Stimulated activated CD4-positive, alpha-beta T cell treated with anti-CD3 and anti-CD28 coated beads, Interleukin-12 subunit alpha, Interleukin-12 subunit beta, amount 100 ng/mL, for 24 hours (primary cell): Measurements from ENCODE around the gene TFIP11.
"Not testable (repeated sequence)": the region's sequence is repeated elsewhere in the genome, so short reads cannot be mapped to it uniquely, and the experiment has no call there.

ENCODE experiments used
- DNase-seq, 2 experiments: peaks; one replicate each; pipeline ENCODE4 v3.0.0-alpha.2; 2020; ENCODE audit warnings: low read depth in 2 of 2

The TFIP11 gene

GRCh38 chr22:26541167-26541819 is 29.0 kb upstream of the TFIP11 start:
- DNase-seq: no peak

DNA sequence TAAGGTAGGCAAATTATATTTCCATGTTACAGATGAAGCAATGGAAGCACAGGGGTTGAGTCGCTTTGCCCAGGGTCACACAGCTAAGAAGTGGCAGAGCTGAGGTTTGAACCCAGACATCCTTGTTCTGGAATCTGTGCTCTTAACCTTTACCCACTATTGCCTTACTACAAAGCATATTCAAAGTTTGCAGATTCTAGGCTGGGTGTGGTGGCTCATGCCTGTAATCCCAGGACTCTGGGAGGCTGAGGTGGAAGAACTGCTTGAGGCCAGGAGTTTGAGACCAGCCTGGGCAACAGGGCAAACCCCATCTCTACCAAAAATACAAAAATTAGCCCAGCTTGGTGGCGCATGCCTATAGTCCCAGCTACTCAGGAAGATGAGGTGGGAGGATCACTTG is 27.8 kb upstream of the TFIP11 start:
- no peak for DNase-seq

DNA sequence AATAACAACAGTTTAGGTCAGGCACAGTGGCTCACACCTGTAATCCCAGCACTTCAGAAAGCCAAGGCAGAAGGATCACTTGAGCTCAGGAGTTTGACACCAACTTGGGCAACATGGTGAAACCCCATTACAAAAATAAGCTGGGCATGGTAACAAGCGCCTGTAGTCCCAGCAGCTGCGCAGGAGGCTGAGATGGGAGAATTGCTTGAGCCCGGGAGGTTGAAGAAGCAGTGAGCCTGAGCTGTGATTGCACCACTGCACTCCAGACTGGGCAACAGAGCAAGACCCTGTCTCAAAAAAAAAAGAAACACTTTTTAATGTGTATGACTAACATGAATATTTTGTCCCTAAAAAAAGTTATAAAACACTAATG is 24.5 kb upstream of the TFIP11 start:
- no peak for DNase-seq

DNA sequence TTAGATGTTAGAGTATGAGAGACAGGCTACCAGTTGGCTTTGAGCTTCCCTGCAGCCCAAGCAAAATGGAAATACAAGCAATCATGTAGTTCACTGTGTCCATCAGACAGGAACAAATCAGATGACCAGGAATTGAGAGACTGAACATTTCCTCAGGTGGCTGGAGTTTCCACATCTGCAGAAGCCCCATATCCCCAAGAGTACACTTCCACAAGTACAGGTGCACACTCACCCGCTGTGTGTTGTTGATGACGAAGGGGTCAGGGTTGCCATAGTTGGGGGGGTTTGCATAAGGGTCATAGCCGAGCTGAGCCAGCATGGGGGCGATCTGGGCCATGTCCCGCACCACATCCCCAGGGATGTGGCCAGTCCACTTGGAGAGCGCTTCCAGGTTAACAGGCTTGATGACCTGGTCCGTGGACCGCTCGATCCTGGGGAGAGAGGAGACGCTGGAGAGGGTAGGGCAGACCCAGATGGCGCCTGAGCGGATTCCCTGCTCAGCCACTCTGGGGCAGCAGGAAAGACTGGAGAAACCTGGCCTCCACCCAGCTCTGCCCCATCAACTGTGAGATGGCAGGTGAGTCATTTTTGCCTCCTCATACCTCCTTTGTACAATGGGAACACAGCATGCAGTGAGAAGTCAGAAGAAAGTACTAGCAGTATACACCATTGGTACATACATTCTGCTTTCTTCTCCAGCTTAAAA is 23.9 kb upstream of the TFIP11 start:
- no peak for DNase-seq

GRCh38 chr22:26535603-26535908 is 23.3 kb upstream of the TFIP11 start:
- DNase-seq: no peak

- DNase-seq: no peak
These were observed 22.8 kb upstream of the TFIP11 start for GRCh38 chr22:26534874-26535602.

- DNase-seq: no peak
These were observed 22.0 kb upstream of the TFIP11 start for GRCh38 chr22:26534171-26534855.

GRCh38 chr22:26529345-26529744 is 17.1 kb upstream of the TFIP11 start:
- DNase-seq: no peak

GRCh38 chr22:26528518-26528917 is 16.2 kb upstream of the TFIP11 start:
- not testable (repeated sequence) for DNase-seq

DNA sequence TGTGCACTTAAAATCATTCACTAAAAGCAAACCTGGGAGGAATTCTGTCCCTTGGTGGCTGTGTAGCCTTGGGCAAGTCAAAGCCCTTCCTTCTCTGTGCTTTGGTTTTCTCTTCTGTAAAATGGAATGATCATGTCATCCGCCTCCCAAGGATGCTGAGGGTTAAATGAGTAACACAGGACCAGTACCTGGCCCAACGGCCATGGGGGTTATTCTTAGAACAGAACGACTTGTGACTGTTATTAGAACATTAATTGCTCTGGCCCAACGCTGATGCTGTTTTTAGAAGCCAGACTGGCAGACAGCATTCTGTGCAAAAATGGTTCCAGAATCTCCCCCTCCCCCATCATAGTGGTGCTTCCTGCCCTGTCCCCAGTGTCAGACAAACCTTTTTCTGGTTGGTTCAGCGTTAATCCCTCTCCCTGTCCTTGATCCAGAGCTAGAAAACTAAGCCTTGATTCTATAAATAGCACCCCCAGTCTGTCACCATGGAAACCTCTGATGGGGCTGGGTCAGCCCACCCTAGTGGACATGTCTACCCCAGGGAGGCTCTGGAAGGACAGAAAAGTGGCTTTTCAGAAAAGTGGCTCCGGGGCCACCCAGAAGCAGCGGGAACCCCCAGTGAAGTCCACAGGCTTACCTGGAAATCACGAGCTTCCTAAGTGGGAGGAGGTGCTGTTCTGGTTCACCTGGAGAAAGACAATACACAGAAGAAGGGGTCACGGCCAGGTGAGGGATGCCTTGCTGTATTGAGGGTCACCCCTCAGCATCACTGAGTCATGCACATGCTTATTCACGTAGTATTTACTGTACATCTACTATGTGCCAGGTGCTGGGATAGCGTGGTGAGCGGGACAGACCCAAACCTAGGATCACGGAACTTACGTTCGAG is 15.5 kb upstream of the TFIP11 start:
- DNase-seq: no peak

- DNase-seq: no peak
These were observed 14.9 kb upstream of the TFIP11 start for GRCh38 chr22:26527167-26527566.

DNA sequence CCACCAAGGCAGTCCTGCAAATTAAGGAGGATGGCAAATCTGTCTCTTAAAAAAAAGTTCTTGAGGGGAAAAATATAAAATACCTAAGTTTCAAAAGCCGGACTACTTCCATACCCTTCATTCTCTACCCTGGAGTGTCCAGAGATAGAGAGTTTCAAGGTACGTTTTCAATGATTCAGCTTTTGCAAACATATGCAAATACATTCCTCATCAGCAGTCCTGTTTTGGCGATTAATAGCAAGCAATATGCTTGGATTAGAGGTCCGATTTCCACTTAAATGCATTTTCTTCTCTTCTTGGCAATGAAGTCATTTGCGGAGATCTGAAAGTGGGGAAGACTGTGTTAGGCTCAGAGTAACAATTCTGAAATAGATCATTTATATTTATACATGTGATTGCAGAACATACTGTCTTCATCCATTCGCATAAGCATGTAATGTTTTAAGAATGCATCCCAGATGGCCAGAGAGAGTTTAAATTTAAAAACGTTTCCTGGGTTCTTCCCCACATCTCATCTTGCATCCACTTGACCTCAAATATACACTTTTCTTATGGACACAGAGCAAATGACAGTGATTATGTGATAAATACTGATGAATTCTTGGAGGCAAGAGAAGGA is 13.8 kb upstream of the TFIP11 start:
- DNase-seq: no peak

DNA sequence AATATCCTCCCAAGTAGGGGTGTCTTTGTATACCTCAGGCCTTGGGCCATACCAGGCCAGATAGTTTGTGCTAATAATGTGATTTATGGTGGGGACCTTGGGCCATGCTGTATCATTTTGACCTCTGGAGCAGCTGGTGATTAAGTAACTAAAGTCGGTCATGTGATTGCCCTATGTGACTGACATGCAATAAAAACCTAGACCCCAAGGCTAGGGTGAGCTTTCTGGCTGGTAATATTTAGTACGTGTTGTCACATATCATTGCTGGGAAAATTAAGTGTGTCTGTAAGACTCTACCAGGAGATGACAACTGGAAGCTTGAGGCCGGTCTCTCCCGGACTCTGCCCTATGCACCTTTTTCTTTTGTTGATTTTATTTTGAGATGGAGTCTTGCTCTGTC is 12.6 kb upstream of the TFIP11 start:
- DNase-seq: no peak

DNA sequence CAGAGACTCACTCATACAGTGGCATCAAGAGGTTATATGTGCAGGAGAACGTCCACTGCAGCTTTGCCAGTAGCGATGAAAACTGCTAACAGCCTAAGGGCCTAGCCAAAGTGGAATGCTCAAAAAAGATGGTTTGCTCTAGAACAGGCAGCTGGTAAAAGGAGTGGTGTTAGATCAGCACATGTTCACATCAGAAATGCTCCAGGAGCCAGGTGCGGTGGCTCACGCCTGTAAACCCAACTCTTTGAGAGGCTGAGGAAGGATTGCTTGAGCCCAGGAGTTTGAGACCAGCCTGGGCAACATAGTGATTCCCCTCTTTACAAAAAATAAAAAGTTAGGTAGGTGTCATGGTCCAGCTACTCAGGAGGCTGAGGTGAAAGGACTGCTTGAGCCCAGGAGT is 10.3 kb upstream of the TFIP11 start:
- no peak for DNase-seq

- DNase-seq: no peak
These were observed 9.7 kb upstream of the TFIP11 start for GRCh38 chr22:26522012-26522411.

DNA sequence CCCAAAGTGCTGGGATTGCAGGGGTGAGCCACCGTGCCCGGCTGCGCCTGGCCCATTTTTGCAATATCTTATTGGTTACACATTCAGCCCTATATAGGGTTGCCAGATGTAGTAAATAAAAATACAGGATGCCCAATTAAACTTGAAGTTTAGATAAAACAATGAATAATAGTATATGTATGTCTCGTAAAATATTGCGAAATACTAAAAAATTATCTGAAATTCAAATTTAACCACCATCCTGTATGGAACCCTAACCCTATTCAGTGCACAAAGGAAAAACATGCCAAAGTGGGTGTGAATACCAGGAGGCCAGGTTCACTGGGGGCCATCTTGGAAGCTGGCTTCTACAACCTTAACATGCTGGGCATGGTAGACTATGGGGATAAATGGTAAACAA is 5.2 kb upstream of the TFIP11 start:
- no peak for DNase-seq

GRCh38 chr22:26516503-26516902 is 4.2 kb upstream of the TFIP11 start:
- DNase-seq: no peak

GRCh38 chr22:26515931-26516330 is 3.7 kb upstream of the TFIP11 start:
- no peak for DNase-seq

DNA sequence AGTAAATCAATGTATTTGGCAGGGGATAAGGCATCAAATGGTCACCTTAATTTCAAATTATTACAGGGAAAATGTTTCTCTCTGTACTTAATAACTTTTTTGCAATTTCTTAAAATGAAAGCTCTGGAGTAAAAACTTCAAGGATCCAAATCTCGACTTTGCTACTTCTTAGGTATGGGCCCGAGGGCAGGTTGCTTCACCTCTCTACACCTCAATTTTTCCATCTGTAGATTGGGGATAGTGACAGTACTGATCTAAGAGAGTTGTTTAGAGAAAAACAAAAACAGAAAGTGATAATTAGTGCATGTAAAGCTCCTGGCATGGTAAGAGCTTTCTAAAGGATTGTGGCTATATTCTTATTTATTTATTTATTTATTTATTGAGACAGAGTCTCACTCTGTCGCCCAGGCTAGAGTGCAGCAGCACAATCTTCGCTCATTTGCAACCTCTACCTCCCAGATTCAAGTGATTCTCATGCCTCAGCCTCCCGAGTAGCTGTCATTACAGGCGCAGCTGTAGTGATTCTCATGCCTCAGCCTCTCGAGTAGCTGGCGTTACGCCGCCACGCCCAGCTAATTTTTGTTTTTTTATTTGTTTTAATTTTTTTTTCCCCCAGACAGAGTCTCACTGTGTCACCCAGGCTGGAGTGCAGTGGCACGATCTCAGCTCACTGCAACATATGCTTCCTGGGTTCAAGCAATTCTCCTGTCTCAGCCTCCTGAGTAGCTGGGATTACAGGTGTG is 2.3 kb upstream of the TFIP11 start:
- DNase-seq: no peak

DNA sequence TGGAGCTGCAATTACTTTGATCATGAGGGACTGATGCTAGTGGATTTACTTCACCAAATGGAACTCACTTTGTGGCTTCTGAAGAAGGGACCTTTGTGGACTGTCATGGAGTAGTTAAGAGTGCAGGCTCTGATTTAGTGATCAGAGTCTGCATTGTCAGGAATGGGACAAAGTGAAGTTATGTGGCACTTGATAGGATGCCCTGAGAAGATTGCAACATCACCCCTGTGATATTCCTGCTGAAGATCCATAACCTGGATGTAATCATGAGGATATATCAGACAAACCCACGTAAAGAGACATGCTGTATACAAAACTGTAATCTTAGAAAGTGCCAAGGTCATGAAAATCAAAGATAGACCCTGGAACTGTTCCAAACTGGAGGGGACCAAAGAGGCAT is 1.6 kb upstream of the TFIP11 start:
- DNase-seq: no peak

GRCh38 chr22:26508148-26508547 is 4.1 kb downstream of the TFIP11 start:
- no peak for DNase-seq
